NK-92 treated with Interleukin-12 subunit alpha and Interleukin-12 subunit beta, amount 100 ng/mL, for 24 hours (cell line): Measurements from ENCODE around the gene LANCL3.
A peak's percentile ranks its signal among the peaks of the same experiment; 100 is the strongest.
"Not testable (repeated sequence)": the region's sequence is repeated elsewhere in the genome, so short reads cannot be mapped to it uniquely, and the experiment has no call there.

Source experiments
- DNase-seq: peaks from one replicate; lab custom pipeline; 2025; lab: John Stamatoyannopoulos, UW

LANCL3 gene

DNA sequence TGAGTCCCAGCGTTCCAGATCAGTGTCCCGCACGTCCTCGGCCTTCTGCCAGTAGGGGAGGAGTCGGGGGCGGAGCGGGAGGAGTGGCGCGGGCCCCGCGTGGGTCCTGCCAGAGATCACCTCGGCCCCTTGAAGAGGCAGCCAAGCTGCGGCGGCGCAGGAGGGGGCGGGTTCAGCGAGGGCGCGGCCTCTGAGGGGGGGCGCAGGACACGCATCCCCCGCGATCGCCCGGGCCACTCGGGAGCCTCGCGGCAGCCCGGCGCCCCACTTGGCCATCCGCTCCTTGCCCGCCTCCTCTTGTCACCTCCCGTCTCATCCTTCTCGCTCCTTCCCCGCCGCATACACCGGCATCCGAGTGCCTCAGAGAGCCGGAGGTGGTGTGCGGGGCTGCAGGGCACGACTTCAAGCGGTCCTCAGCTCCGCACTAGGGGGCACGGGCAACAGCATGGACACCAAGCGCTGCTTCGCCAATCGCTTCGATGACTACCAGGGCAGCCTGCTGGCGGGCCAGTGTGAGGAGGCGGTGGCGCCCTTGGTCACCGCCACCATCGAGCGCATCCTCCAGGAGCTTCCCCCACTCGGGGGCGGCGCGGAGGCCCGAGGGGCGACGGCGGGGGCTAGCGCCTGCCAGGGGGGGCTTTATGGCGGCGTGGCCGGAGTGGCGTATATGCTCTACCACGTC is at the start of gene LANCL3:
TSS of gene LANCL3 (plus strand) at position 236 of the 682 bp plus-strand sequence. CDS start at position 446, 210 bp downstream.
- DNase-seq: not testable (repeated sequence)

DNA sequence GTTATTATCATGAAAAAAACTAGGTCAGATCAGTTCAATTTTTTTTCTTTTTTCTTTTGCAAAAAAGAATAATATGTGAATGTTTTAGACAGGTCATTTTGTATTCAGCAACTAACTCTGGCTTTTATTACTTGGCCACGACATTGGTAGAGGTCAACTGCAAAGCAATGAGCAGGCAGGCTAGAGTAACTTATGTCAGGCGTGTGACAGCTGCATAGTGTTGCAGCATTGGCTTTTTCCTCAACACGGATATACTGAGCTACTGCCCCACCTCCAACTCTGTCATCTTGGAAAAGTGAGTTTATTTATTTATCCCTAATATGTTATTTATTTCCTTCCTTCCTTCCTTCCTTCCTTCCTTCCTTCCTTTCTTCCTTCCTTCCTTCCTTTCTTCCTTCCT is 47.8 kb upstream of the LANCL3 start:
- DNase-seq: not testable (repeated sequence)

DNA sequence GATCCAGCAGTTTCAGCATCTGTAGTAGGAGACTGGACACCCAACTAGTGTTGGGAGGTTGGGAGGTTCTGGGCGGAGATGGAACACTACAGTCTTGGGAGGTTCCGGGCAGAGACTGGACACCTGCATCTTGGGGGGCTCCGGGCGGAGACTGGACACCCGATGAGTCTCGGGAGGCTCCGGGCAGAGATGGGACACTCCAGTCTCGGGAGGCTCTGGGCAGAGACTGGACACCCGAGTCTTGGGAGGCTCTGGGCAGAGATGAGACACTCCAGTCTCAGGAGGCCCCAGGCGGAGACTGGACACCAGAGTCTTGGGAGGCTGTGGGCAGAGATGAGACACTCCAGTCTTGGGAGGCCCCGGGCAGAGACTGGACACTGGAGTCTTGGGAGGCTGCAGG is 29.5 kb upstream of the LANCL3 start:
- no peak for DNase-seq

DNA sequence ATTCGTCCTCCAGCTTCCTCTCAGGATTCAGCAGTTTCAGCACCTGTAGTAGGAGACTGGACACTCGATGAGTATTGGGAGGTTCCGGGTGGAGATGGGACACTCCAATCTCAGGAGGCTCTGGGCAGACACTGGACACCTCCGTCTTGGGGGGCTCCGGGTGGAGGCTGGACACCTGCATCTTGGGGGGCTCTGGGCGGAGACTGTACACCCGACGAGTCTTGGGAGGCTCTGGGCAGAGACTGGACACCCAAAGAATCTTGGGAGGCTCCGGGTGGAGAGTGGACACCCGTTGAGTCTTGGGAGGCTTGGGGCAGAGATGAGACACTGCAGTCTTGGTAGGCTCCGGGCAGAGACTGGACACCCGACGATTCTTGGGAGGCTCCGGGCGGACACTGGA is 28.7 kb upstream of the LANCL3 start:
- no peak for DNase-seq

DNA sequence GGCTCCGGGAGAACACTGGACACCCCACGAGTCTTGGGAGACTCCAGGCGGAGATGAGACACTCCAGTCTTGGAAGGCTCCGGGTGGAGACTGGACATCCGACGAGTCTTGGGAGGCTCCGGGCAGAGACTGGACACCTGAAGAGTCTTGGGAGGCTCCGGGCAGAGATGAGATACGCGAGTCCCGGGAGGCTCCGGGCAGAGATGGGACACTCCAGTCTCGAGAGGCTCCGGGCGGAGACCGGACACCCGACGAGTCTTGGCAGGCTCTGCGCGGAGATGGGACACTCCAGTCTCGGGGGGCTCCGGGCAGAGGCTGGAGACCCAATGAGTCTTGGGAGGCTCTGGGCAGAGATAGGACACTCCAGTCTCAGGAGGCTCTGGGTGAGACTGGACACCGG is 28.1 kb upstream of the LANCL3 start:
- DNase-seq: no peak

DNA sequence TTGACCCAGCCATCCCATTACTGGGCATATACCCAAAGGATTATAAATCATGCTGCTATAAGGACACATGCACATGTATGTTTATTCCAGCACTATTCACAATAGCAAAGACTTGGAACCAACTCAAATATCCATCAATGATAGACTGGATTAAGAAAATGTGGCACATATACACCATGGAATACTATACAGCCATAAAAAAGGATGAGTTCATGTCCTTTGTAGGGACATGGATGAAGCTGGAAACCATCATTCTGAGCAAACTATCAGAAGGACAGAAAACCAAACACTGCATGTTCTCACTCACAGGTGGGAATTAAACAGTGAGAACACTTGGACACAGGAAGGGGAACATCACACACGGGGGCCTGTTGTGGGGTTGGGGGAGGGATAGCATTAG is 26.9 kb upstream of the LANCL3 start:
- DNase-seq: not testable (repeated sequence)

DNA sequence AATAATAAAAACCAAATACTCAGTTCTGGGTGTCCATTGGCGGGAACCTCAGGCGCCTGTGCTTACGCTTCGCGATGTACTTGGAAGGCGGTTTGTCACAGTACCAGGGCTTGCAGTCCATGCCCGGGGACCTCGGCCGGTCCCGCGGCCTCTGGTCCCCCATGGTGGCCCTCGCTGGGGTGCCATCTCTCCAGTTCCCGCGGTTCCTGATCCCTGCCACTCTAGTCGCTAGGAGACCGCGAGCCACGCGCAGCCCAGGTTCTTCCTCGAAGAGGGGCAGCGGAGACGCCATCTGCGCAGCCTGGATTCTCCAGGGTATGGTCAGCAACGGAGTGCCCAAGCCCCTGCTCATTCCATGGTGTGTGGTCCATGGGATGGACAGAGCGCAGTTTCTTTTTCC is 26.4 kb upstream of the LANCL3 start:
- DNase-seq: no peak

DNA sequence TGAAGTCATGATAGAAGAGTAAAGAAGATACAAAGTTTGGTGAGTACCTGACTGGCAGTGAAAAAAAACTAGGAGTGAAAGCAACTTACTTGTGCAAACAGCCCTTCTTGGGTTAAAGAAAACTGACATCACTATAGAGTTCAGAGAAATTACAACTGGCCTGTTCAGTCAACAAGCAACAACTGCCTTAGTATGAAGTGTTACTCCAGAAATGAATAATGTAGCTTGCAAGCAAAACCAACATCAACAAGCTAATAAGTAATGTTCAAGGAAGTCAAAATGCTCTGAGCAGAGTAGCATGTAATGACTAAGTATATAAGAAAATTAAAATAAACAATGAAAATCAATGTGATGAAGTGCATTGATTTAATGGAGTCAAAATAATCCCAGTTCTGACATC is 21.8 kb upstream of the LANCL3 start:
- DNase-seq: not testable (repeated sequence)

DNA sequence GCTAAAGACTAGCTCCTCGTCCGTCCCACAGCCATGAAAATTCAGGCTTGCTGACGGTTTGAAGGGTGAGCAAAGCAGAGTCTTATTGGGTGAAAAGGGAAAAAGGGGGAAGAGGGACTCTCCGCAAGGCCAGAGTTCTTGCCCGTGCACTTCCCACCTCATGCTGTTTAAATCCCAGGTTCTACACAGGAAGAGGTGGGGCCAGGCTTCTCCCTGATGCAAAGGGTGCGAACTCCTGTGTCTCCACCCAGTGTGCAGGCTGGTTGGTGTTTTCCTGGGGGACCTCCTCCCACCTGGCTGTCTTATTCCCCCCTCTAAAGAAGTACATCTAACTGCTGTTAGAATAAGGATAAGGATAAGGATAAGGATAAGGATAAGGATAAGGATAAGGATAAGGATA is 18.0 kb upstream of the LANCL3 start:
- no peak for DNase-seq

DNA sequence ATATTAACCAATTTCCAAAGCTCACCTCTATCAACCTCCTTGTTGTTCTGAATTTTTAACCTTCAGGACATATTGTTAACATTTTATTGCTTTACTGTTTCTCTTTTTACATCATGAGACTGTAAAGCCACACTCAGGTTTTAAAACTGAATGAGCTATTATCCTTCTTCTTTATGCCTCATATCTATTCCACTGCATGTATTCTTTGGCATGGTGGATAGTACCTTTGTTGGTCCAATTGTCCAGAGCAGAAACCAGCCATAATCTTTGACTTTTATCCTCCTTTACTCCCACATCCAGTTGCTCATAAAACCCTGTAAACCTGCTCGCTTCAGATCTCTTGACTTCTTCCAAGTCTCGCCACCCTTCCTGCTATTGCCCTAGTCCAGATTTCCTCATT is 6.2 kb upstream of the LANCL3 start:
- not testable (repeated sequence) for DNase-seq

DNA sequence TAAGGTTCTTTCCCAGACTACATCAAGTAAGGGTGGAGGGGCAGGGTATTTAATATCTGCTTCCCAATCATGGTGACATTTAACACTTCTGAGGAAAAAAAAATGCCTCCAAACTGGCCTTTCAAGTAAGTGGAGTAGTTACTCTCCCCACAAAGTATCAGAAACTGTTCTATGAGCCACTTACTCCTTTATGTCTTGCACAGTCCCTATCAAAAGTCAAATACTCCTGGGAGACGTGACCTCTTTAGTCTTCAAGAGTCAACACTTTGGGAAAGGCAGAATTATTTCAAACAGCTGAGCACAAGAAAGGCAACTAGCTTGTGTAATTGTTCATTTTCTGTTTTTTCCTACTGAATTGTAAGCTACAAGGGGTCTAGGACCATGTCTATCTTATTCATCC is 1.1 kb upstream of the LANCL3 start:
- DNase-seq: not testable (repeated sequence)

DNA sequence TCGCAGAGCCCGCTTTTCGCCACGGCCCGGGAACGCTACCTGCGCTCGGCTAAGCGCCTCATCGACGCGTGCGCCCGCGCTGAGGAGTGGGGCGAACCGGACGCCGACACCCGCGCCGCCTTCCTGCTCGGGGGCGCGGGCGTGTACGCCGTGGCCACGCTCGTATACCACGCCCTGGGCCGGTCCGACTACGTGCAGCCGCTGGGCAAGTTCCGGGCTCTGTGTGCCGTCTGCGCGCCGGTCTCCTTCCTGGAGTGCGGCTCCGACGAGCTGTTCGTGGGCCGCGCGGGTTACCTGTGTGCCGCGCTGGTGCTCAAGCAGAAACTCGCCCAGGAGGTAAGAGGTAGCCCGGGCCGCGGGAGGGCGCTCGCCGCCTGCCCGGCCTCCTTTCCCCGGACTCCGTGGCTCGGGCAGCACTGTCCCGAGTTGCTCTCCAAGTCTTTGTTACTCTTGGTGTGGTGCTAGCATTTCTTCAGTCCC is 687 bp downstream of the LANCL3 start:
- DNase-seq: peak; percentile 29

DNA sequence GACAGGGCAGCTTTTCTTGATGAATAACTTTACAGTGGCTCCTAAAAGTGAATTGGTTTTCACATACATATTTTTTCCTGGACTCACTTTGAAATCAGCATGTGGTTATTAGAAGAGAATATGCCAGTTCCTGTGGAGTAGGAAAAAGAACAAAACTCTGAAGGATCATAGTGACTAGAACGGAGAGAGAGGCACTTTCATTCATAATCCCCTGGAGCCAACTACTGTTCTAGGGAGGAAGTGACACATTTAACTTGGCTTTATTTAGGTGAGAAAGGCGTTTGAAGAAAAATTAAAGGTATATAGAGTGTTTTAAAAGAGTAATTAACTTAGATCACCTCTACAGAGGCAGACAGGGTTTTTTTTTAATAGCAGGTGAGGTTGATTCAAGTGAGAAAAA is 1.7 kb downstream of the LANCL3 start:
- not testable (repeated sequence) for DNase-seq

DNA sequence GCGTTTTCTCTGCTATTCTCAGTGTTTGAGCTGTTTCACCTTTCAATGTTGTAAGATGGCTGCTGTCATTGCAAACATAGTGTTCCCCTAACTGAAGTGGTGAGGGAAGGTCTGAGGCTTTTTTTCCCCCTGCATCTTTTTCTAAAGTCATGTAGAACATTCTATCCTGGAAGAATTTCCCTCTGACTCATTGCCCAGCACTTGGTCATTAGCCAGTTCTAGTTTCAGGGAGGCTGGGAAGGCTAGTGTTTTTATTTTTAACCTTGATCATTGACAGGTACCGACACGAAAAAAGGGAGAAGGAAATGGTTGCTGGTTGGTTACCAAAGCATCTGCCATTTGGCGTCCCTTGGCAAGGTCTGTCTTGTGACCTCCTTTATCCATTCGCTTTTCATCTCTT is 6.6 kb downstream of the LANCL3 start:
- no peak for DNase-seq

DNA sequence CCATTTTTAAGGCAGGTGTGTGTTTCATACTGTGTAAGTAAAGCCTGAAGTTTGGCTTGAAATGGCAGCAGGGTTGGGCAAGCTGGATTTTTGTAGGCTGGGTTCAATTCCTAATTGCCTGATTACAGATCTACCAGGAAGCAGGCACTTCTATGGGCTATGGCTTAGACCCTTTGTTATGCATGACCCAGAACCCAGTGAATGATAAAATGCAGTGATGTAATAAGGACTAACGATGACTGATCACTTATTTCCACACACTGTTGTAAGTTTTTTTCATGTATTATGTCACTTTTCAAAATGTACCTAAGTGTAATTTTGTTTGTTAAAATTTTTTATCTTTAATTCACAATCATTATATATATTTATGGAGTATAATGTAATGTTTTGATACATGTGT is 8.6 kb downstream of the LANCL3 start:
- DNase-seq: no peak

DNA sequence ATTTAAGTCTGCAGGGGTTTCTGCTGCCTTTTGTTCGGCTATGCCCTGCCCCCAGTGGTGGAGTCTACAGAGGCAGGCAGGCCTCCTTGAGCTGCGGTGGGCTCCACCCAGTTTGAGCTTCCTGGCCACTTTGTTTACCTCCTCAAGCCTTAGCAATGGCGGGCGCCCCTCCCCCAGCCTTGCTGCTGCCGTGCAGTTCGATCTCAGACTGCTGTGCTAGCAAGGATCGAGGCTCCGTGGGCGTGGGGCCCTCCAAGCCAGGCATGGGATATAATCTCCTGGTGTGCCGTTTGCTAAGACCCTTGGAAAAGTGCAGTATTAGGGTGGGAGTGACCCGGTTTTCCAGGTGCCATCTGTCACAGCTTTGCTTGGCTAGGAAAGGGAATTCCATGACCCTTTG is 15.9 kb downstream of the LANCL3 start:
- not testable (repeated sequence) for DNase-seq

DNA sequence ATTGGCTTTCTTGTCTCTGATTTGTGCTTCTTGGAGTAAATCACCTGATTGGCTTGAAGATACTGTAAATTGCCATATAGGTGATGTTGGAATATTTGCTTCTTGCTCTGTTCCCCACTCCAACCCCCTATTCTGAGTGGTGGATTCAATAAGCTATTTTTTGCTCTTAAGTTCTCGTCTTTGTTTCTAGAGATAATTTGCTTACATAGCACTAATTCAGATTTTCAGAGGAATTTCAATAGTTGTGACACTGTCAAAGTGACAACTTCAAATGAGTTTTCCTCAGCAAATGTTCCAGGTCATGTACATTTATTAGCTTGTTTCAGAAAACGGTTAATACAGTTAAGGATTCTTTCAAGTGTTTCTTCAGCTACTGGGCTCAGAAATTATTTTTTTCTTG is 18.6 kb downstream of the LANCL3 start:
- no peak for DNase-seq

DNA sequence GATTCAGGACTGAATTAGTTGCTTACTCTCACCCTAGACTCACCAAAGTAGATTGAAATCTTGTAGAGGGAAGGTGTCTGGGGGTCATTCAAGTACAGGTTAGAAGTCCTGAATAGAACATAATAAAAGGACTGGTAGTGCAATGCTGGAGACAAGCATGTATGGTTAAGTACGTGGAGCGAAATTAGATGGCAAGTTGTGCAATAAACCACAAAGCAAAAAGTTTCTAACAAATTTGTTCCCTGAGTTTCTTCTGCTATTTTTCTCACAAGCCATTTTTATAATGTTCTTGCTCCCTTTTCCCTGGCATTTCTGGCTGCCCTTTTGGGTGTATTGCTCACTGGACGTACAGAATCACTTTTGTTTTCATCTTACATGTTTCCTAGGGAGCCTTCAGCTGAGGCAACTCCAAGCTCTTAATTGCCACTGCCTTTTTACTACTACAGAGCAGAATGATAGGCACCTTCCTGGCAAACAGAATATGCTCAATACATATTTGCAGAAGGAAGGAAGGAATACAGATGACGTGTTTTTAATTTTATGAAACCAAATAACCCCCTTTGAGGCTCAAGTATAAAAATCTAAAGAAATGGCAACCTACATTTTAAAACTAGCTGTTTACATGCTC is 23.4 kb downstream of the LANCL3 start:
- no peak for DNase-seq

DNA sequence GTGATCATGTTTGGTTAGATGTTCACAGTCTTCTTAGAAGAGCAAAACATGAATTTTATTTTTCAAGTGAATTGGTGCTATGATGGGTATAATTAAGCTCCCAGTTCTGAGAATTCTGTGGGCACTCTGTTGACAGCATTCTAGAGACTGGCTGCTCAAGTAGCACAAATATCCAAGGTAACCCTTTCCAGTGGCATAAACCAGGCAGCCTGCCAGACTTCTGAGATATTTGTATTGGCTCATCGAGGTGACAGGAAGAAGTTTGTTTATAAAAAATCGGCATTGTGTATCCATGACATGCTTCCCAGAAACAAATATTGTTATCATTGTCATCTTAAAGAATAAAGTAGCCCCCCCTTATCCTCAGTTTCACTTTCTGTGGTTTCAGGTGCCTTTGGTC is 28.3 kb downstream of the LANCL3 start:
- no peak for DNase-seq

DNA sequence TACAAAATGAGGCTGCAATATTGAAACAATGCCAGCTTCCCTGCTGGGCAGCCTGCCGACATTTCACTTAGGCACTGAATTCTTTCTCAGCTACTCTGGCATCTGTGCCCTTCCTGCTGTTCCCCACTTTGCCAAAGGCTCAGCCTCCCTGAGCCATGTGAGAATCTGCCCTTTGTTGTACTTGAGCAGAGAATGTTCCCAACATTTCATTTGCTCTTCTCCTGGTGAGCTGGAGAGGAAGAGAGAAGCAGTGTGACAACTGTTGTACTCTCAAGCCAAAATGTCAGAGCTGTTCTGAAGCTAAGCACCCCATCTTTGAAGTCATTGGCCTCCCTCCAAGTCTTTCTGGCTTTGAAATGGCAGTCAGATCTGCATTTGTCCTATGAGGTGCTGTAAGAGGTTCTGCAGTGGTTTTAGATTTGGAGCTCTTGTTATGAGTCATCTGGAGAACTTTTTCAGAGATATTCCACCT is 32.5 kb downstream of the LANCL3 start:
- DNase-seq: no peak

DNA sequence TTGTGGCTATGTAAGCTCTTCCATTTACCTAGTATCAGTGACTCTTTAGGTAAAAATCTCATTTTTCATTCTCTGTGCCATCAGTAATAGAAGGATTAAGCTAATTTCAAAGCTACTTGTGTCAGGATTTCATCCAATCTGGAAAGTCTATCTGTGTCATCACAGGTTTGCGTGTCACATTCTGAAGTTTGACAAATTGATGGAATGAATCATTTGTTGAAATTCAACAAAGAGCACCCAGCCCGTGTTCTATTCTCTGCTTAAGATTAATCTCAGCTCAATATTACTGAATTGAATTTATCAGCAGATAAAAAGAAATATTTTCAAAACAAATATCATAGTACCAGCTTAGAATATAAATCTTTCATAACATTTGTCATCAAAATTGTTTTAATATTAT is 35.8 kb downstream of the LANCL3 start:
- no peak for DNase-seq

DNA sequence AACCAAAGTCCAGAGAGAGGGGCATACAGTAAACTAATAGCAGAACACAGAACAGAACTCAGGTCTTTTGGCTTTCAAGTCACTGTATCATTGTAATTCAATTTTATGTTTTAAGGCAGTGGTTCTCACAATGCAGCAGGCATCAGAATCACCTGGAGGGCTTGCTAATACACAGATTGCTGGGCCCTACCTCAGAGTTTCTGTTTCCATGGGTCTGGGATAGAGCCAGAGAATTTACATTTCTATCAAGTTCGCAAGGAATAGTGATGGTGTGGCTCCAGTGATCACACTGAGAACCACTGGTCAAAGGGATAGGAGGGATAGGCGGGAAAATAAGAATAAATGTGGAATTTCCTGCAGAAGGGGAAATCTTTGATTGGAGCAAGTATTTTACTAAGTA is 36.7 kb downstream of the LANCL3 start:
- DNase-seq: no peak

DNA sequence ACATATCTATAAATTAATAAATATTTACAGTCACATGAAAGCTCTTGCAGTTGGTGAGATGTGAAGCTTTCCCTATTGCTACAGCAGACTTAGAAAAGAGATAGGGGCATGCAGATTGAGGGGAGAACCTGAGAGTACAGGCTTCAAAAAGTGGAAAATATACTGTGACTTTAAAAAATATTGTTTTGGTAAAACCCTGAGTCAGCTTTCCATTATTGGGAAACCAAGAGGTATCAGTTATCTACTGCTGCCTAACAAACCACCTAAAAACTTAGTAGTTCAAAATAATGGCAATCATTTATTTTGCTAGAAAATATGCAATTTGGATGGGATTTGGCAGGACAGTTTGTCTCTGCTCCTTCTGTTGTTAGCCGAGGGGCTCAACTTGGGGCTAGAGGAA is 38.3 kb downstream of the LANCL3 start:
- no peak for DNase-seq

DNA sequence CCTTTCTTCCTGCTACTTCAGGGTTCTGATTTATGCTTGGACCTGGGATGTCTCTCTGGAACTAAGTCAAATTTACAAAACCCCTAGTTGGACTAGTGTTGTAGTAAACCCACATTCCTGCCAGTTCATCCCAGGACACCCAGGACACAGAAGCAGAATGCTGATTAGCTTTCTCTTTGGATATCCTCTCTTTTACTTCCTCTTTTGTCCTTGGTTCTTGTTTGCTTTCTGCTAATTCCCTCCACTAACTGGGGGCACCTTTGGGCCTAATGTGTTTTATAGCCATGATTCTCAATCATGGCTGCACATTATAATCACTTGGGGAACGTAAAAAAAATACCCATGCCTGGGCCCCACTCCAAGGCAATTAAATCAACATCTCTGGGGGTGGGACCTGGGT is 42.5 kb downstream of the LANCL3 start:
- DNase-seq: no peak
